Tibial nerve (tissue), 4 donors: ENCODE results near the gene PSAPL1.

Source experiments
- EP300 ChIP-seq, 2 donors: sonication (generic); formaldehyde crosslinking; IDR thresholded peaks; one replicate each; pipeline ENCODE4 v1.6.1; 2017; ENCODE audit warnings: antibody characterized with exemption in 2 of 2, mild to moderate bottlenecking in 1 of 2
- TF ChIP-seq, protein P1 (sequence below), 5 experiments: fragments of 200-600 bp in 3 of 5; fragments of 450-650 bp in 2 of 5; sonication (generic) in 3 of 5; IDR thresholded peaks; one replicate each; pipeline ENCODE4 v1.5.1; 2016 to 2019; ENCODE audit warnings: antibody characterized with exemption in 5 of 5, mild to moderate bottlenecking in 3 of 5, moderate library complexity in 2 of 5

DNA sequence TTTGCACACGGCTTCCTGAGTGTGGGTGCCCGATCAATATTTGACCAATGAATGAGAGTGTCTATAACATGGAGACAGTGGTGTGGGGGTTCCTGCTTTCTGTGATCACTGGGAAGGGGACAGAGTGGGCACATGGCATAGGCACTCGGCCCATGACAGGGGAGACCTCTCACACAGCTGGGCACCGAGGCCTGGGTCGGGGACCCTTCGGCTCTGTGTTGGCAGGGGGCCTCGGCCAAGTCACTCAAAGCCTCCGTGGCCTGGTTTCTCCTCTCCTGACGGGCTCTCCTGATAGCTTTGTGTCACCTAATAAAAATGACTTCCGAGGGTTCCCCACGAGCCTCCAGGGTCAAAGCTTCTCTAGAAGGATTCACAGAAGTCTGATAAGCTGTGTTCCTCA, 43.9 kb upstream of the PSAPL1 start:
- TF ChIP-seq EP300 (IDR thresholded peaks at IDR 0.05) = no peak
- TF ChIP-seq, protein P1, sequence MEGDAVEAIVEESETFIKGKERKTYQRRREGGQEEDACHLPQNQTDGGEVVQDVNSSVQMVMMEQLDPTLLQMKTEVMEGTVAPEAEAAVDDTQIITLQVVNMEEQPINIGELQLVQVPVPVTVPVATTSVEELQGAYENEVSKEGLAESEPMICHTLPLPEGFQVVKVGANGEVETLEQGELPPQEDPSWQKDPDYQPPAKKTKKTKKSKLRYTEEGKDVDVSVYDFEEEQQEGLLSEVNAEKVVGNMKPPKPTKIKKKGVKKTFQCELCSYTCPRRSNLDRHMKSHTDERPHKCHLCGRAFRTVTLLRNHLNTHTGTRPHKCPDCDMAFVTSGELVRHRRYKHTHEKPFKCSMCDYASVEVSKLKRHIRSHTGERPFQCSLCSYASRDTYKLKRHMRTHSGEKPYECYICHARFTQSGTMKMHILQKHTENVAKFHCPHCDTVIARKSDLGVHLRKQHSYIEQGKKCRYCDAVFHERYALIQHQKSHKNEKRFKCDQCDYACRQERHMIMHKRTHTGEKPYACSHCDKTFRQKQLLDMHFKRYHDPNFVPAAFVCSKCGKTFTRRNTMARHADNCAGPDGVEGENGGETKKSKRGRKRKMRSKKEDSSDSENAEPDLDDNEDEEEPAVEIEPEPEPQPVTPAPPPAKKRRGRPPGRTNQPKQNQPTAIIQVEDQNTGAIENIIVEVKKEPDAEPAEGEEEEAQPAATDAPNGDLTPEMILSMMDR (IDR thresholded peaks at IDR 0.05) = no peak
